Fibroblast of skin of right biceps (primary cell): ENCODE measurements around the gene RPP21.
"Not testable (repeated sequence)": the region's sequence is repeated elsewhere in the genome, so short reads cannot be mapped to it uniquely, and the experiment has no call there.

Experiments used
- DNase-seq: peaks from one replicate; pipeline ENCODE4 v3.0.0-alpha.2; 2013

The RPP21 gene

DNA sequence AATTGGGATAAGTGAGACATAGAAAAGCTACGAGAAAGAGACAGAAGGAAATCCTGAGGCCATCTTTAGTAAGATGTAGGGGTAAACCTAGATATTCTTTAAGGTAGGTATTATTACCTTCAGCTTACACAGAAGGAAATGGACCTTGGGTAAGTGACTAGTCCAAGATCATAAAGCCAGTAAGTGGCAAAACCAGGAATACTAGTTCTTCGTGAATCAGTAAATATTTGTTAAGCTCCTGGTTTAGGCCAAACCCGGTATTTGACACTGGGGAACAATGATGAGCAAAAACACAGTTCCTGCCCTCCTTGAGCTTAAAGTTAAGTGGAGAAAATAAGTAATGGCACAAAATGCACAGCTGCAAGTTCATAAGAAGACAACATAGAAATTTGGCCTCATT is 13.0 kb upstream of the RPP21 start:
- no peak for DNase-seq

DNA sequence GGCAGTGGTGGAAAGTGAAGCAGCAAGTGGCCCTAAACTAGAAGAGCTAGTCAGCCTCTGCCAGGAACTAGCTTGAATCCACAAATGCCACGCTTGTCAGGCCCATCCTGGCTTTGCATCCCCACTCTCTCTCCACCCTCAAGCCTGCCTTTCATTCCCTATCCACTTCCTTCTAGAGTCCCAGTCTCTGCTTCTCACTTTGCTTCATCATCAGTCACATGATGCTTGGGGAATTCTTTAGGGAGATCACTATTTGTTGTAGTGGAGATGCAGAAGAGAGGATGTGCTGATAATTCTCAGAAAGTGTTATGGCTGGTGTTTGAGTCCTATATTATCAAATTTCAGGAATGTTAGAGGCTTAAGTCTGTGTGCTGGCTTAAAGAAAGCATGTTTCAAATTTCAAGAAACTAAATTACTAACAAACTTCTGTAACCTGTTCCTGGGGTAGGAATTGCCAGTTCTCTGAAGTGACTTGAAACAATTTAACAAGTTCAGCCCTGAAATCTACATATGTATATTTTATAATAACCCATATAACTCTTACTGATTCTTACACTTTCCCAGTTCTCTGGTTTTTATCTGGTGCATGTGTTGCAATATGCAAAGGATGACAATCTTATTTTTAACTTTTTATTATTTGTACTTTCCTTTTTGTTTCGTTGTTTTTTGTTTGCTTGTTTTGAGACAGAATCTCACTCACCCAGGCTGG is 10.7 kb upstream of the RPP21 start:
- DNase-seq, result no peak

DNA sequence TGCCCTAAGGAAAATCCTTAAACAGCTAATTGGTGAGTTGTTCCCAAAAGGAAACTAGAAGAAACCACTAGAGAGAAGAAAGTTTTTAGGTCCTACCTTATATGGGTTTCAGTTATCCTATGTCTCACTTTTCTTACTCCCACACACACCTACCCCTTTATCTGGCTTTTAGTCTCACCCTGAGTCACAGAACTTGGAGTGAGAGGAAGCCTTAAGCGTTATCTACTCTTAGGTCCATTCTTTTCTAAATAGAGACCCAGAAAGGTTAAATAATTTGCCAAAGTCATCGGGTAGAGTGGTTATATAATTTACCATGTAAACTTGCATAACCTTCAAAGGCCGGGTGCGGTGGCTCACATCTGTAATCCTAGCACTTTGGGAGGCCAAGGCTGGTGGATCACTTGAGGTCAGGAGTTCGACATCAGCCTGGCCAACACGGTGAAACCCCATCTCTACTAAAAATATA is 4.3 kb upstream of the RPP21 start:
- no peak for DNase-seq

DNA sequence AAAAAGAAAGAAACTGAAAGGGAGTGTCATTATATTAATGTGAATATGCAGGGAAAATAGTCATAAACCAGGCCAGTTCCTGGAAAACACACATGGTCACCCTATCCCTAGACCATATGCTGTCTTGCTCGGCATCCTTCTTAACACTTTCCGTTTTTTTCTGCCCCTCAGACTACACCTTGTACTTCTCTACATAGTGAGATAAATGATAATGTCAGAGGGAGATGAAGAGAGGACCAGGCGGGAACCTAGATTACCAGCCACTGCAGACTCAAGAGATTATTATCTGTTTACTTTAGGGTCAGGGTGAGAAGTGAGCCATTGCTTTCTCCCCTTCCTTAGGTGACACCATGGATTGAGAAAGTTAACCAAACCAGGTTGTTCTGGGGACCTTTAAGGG is 3.7 kb upstream of the RPP21 start:
- no peak for DNase-seq

DNA sequence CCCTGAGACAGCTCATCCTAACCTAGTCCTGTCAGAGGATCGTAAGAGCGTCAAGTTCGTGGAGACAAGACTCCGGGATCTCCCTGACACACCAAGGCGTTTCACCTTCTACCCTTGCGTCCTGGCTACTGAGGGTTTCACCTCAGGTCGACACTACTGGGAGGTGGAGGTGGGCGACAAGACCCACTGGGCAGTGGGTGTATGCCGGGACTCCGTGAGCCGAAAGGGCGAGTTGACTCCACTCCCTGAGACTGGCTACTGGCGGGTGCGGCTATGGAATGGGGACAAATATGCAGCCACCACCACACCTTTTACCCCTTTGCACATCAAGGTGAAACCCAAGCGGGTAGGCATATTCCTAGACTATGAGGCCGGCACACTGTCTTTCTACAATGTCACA is 3.2 kb upstream of the RPP21 start:
- no peak for DNase-seq

DNA sequence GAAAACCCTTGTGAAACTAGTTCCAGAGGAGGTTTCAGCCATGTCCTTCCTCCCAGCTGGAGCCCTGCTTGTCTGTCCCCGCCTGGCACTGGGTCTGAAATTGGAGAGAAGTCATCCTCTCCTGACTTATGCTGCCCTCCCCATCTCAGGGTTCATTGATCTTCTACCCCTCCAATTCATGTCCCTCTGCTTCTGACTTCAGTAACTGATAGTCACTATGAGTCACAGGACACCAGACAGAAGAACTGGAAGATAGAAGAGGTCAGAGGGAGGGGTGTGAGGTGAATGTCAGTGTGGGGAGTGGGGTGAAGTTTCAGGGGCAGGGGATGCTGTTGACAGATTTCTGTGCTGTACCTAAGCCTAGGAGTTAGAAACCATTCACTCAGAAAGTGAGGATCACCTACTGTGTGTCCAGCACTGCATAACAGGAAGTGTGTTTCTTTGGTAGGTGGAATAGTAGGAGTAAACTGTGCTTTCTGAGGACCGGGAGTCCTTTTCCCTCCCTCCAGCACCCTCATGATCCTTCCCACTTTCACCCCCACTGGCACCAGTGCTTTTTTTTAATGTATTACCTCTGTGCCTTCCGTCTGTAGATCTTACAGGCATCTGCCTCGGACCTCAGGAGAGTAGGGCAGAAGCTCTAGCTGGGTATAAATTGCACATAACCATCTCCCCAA is 627 bp upstream of the RPP21 start:
- DNase-seq, result no peak

DNA sequence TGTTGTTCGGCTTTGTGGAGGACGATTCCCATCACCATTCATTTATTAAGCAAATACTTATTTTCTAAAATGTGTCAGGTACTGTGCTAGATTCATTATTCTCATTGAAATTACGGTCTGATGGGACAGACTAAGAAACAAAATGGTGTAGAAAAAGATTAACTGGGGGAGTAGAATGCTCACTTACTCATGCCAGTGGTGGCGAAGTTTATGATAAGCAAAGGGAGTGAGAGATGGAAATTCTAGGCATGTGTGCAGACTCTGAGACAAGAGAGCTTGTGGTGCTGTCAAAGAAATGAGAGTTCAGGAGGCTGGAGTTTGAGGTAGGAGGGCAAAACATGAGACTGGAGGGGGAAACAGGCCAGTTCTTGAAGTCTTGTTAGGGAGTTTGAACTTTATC is 896 bp downstream of the RPP21 start:
- no peak for DNase-seq

DNA sequence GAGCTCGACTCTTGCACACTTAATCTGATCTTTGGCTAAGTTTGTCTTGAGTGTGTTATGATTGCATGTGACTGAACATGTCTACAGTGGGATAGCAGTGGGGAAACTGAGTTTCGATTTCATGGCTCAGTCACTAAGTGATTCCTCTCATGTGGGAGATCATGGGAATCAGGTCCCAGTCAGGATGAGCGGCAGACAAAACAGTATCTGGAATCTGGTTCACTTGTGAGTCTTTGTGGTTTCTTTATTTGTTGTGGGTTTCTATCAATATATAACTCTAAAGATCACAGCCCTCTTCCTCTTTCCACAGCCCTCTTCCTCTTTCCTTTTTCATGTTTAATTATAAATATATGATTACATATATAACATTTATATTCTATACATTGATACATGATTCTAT is 4.0 kb downstream of the RPP21 start:
- DNase-seq, result no peak

DNA sequence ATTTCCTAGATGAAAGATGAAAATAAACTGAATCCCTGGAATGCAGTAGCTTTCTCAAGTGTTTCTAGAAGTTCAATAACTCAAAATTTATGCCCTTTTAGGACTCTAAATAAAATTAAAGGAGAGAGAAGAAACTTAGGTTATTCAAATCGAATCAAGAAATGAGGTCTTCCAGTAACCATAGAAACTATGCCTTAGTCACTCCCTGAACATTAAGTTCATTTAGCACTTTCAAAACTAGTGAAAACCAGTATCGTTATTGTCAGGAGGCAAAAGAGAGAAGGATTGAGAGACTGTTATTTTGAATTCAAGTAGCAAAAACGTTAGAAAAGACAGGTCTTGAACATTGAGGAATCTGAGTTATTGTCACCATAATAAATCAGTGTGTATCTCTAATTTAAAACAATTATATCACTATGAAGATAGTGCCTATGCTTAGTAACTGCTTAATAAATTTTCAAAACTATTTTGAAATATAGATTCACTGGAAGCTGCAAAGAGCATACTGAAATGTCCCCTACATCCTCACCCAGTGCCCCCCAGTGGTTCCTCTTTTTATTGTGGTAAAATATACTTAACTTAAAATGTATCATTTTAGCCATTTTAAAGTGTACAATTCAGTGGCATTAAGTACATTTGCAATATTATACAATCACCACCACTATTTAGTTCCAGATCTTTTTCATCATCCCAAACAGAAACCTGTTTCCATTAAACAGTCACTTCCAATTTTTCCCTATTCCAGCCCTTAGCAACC is 4.6 kb downstream of the RPP21 start:
- DNase-seq, result no peak

DNA sequence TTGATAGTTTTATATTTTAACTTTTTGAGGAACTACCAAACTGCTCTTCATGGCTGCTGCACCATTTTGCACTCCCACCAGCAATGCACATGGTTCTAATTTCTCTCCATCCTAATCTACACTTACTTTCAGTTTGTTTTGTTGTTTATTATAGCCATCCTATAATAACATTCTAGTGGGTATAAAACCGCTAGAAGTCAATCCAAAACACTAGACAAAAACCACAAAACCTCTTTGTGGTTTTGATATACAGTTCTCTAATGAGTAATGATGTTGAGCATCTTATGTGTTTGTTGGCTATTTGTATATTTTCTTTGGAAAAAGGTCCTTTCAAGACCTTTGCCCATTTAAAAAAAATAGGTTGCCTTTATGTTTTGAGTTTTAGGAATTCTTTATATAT is 5.6 kb downstream of the RPP21 start:
- DNase-seq, result no peak

DNA sequence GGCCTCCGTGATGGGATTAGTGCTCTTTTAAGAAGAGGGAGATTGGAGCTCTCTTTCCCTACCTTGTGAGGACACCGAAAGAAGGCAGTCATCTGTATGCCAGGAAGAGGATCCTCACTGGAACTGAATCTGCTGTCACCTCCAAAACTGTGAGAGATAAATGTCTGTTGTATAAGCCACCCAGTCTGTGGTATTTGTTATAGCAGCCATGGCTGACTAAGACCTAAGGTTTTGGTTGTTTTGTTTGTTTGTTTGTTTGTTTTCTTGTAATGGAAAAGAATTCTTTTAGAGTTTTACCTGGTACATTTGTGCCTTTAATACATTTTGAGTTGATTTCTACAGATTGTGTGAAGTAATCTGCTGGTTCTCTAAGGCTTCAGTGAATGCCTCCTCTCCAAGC is 7.6 kb downstream of the RPP21 start:
- DNase-seq, result no peak

DNA sequence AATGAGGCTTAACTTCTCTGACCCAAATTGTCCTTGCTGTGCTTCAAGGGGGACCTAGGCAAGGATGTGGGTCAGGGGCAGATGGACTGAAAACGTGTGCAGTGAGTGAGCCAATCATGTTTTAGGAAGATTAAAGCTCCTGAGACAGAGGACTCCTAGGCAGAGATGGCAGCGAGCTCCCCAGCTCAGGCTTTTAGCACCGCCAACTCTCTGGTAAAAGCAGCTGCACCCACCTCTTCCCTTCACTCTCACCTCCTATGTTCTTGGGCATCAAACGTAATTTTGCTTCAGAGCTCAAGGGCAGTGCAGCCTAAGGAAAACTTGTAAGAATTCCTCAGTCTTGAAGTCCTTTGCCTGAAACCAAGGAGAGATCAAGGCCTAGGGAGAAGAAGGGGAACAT is 10.3 kb downstream of the RPP21 start:
- DNase-seq, result no peak

DNA sequence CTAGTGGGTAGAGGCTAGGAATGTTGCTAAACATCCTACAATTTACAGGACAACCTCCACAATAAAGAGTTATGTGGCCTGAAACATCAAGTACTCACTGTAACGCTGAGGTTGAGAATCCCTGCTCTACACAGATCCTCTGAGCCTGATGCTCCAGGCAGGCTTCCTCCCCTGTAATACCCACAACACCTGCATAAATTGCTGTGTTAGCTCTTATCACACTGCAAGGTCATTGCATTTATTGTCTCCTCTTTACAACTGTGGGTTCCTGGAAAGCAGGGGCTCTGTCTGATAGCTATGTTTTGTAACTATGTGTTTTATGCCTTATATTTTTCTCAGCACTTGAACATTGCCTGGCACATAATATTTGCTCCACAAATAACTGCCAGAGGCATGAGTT is 11.6 kb downstream of the RPP21 start:
- DNase-seq, result no peak

DNA sequence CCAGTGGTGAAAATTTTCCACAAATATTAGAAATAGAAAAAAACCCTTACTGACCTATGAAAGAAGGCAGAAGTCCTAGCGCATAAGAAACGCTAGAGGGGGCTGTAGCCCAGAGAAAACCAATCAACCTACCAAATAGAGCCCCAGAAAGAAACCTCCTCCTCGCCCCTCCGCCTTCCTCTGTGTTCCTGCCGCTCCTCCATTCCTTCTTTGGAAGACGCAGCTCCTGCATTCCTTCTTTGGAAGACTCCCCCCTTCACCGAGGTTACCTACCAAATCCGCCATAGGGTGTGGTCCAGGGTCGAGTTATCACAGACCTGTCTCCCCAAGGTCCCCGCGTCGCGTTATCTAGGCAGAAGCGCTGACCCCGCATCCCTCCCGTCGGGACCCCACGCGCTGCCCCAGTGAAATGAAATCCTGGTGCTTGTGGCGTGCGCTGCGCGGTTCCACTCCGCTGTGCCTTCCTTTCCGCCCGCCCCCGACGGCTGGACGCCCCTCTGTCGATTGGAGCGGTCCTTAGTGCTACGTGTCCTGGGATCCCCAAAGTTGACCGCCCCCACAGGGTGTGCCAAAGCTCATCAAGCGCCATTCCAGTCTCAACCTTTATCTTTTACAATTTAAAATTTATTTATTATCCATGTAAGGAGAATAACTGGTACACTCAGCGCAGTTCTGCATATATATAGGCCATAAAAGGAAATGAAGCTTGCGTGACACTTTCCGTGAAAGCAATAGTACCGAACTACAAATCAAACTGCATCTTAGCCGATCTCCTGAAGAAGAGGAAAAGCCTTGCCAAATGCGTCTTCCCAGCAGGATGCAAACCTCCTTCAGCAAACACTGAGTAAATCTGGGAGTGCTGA is 13.0 kb downstream of the RPP21 start:
- DNase-seq, result peak; percentile 75

DNA sequence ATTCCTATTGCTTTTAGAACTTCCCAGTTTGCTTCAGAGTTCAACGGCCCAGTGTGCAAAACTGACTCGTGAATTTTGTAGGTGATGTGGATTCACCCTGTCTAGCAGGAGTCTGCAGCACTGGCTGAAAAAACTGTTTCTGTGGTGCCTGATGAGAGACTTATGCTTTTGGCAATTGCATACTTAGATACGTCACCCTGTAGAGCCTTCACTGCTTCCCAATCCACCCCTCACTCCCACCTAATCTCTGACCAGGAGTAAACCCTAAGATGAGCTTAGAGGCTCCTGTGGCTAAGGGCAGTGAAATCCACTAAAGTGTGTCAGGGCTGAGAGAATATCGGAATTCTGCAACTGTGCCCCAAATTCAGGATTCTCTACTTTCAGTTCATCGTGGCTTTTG is 14.3 kb downstream of the RPP21 start:
- no peak for DNase-seq

DNA sequence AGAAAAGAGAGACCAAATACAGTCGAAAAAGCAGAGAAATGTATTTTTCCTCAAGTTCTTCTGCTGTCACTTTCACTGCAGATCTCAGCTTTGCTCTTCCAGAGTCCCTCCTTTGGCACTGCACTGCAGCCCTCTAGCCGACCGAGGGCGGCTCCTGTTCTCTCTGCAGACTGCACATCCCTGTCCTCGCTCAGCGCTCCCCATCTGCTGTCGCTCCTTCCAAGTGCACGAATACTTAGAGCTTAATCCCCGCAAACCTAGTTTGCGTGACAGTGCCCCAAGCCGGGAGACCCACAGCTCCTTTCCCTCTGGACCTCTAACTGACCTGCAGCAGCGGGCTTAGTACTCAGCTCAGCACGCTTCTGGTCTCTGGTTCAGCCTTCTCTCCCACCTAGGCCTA is 15.2 kb downstream of the RPP21 start:
- DNase-seq, result no peak

DNA sequence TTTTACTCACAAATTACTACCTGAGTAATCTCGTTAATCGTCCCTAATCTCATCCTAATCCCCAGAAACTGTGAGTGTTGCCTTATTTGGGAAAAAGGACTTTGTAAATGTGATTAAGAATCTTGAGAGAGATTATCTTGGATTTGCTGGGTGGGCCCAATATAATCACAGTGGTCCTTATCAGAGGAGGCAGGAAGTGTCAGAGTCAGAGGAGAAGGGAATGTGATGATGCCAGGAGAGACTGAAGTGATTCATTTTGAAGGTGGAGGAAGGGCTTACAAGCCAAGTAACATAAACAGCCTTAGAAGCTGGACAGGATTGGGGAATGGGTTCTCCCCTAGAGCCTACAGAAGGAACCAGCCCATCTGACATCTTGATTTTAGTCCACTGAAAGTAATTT is 16.7 kb downstream of the RPP21 start:
- no peak for DNase-seq

DNA sequence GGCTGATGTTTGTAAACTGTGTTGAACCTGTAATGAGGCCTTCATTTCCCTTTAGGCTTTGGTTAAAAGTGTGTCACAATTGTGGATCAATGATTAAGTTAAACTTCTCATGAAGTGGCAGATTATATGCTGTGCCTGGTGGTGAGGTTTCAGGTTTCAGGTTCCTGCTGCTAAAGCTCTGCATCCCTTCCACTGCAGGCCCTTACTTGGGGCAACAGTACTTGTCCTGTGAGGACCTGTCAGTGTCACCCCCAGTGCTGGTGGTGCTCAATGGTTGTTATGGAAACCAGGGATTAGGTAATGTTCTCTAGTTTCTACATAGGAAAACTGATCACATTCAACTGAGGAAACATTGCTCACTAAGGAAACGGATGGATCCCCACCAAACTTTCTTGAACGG is 18.5 kb downstream of the RPP21 start:
- DNase-seq, result no peak

DNA sequence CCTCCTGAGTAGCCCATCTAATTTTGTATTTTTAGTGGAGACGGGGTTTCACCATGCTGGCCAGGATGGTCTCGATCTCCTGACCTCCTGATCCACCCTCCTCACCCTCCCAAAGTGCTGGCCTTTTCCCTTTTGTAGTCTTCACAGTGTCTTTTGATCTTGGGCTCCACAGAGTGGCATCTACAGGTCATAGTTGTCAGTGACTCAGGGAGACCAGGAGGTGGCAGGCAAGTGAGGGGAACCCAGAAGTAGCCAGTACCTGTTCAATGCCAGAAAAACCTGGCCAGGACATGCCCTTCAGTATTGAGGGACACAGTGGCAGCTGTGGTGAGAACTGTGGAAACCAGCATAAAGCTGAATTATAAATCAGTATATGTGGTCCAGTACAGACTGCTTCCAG is 19.6 kb downstream of the RPP21 start:
- DNase-seq, result no peak

DNA sequence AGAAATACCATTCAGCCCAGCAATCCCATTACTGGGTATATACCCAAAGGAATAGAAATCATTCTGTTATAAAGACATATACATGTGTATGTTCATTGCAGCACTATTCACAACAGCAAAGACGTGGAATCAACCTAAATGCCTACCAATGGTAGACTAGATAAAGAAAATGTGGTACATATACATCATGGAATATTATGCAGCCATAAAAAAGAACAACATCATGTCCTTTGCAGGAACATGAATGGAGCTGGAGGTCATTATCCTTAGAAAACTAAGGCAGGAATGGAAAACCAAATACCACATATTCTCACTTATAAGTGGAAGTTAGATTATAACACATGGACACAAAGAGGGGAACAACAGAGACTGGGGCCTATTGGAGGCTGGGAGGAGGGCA is 24.3 kb downstream of the RPP21 start:
- DNase-seq, result not testable (repeated sequence)

DNA sequence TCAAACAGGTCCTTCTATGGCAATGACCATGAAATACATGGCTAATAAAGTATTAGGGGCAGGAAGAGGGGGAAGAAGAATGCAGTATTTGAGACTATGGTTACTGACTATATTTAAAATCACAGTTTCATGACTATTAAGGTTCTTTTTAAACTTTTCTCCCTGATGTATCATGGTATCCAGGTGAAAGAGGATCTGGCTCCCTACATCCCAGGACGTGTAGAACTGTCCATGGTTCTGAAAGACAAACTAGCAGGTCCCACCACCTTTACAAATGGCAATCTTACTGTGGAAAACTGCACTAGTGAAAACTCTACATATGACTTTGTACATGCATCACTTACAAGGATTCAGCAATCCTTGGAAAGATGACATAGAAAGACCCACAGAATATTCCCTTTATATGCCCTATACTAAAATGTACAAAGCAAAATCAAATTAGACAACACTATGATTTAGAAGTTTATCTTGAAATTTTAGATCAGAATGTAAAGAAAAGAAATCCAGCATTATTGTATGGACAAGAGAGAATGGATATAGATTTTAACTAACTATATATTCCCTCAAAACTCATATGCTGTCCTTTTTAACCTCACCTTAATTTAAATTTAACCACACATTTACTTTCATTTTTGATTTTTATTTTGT is 33.5 kb downstream of the RPP21 start:
- DNase-seq, result peak; percentile 10

DNA sequence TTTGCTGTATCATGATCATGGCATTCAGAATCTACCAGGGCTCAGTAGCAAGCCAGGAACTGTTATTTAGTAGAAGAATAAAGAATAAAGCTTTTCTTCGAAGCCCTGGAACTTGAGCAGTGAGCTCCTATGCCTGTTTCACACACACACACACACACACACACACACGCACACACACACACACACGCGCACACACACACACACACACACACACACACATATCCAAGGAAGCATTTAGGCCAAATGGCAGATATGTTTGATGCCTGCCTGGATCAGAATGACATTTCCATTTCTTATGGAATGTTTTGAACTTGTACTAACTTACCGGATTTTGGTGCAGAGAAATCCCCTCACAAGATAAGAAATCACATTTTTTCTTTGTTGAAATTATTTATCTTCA is 35.5 kb downstream of the RPP21 start:
- DNase-seq, result no peak

DNA sequence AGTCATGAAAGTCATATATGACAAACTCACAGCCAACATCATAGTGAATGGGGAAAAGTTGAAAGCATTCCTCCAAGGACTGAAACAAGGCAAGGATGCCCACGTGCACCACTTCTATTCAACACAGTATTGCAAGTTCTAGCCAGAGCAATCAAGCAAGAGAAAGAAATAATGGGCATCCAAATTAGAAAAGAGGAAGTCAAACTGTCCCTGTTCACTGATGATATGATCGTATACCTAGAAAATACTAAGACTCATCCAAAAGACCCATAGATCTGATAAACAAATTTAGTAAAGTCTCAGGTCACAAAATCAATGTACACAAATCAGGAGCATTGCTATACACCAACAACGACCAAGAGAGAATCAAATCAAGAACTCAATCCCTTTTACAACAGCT is 41.2 kb downstream of the RPP21 start:
- DNase-seq, result no peak
